ENCODE measurements around the gene ONECUT1. TPM values are rescaled to one million over a fixed set of nuclear protein-coding genes. Genes with fewer than 3 reads are reported as not detected.

Gene ONECUT1
- total RNA-seq, 2 experiments from 2014 or later = 0.15 to 0.25 TPM

DNA sequence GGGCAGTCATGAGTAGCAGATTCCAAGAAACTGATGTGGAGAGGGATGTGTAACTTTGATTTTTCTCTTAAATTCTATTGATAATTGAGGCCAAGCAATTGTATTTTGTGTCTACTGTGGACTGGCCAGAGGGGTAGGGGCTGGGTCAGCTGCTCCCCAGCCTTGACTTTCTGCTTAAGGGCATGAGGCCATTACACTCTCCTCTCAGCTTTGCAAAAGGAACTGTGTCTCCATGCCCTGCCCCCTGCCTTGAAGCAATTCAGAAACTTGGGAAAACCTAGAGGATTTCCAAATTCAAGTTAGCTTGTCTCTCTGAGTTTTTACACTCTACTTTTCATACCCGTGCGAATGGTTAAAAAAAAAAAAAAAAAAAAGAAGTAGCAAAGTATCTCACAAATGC is 38.6 kb downstream of the ONECUT1 start:
- no peak for DNase-seq (ENCODE audit: low spot score)
- BruUV-seq (replicated peaks) = no TSS peak
- TF ChIP-seq, protein P1, sequence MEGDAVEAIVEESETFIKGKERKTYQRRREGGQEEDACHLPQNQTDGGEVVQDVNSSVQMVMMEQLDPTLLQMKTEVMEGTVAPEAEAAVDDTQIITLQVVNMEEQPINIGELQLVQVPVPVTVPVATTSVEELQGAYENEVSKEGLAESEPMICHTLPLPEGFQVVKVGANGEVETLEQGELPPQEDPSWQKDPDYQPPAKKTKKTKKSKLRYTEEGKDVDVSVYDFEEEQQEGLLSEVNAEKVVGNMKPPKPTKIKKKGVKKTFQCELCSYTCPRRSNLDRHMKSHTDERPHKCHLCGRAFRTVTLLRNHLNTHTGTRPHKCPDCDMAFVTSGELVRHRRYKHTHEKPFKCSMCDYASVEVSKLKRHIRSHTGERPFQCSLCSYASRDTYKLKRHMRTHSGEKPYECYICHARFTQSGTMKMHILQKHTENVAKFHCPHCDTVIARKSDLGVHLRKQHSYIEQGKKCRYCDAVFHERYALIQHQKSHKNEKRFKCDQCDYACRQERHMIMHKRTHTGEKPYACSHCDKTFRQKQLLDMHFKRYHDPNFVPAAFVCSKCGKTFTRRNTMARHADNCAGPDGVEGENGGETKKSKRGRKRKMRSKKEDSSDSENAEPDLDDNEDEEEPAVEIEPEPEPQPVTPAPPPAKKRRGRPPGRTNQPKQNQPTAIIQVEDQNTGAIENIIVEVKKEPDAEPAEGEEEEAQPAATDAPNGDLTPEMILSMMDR (conservative IDR thresholded peaks at IDR 0.05; ENCODE audit: low read length) = no peak
- no peak for TF ChIP-seq EZH2phosphoT487 (IDR thresholded peaks at IDR 0.05; ENCODE audit: borderline replicate concordance, low read depth, low read length)
- Histone ChIP-seq H3K79me2 (ENCODE audit: insufficient read depth, low read depth, low read length) (no peaks in the 10 kb centered on the region), H3K9me3 (ENCODE audit: low read length) (no peaks in the 10 kb centered on the region), H3K4me1 (ENCODE audit: insufficient read depth, low read length, poor library complexity, severe bottlenecking) (peaks cover 4% of the 10 kb centered on the region), H3K9me2 (ENCODE audit: insufficient read depth, low read length) (no peaks in the 10 kb centered on the region), H3K27ac (ENCODE audit: low read depth, low read length, poor library complexity, severe bottlenecking) (no peak overlapping the region), H3K4me2 (ENCODE audit: low read length) (no peak overlapping the region), H3K4me3 (ENCODE audit: low read depth, low read length, poor library complexity, severe bottlenecking) (no peak overlapping the region), H2AFZ (ENCODE audit: low read length) (no peak overlapping the region), H3K36me3 (ENCODE audit: insufficient read depth, low read length) (no peaks in the 10 kb centered on the region), H4K20me1 (ENCODE audit: insufficient read depth, low read length) (no peaks in the 10 kb centered on the region)
- intact Hi-C loops (cut with micrococcal nuclease; ENCODE audit: unreplicated experiment) = no loop called here
- POLR2A ChIA-PET = interaction anchor here (0.6 kb wide), 2 partner anchors 196 to 510 kb away, joined by 4 read pairs; no protein-coding TSS in a partner anchor
- CTCF ChIA-PET (ENCODE audit: unreplicated experiment) = no interaction called here

GRCh38 chr15:52749258-52749657 is 40.9 kb downstream of the ONECUT1 start:
- DNase-seq (ENCODE audit: low spot score) = peak; percentile 13
- Histone ChIP-seq H3K9me2 (ENCODE audit: insufficient read depth, low read length) (no peaks in the 10 kb centered on the region), H3K36me3 (ENCODE audit: insufficient read depth, low read length) (no peaks in the 10 kb centered on the region), H3K4me1 (ENCODE audit: insufficient read depth, low read length, poor library complexity, severe bottlenecking) (peaks cover 4% of the 10 kb centered on the region), H3K4me2 (ENCODE audit: low read length) (no peak overlapping the region), H3K9me3 (ENCODE audit: low read length) (no peaks in the 10 kb centered on the region), H4K20me1 (ENCODE audit: insufficient read depth, low read length) (no peaks in the 10 kb centered on the region), H3K4me3 (ENCODE audit: low read depth, low read length, poor library complexity, severe bottlenecking) (no peak overlapping the region), H3K79me2 (ENCODE audit: insufficient read depth, low read depth, low read length) (no peaks in the 10 kb centered on the region), H2AFZ (ENCODE audit: low read length) (no peak overlapping the region), H3K27ac (ENCODE audit: low read depth, low read length, poor library complexity, severe bottlenecking) (no peak overlapping the region)
- TF ChIP-seq, protein P1 (conservative IDR thresholded peaks at IDR 0.05; ENCODE audit: low read length) = no peak
- TF ChIP-seq EZH2phosphoT487 (IDR thresholded peaks at IDR 0.05; ENCODE audit: borderline replicate concordance, low read depth, low read length) = no peak
- BruUV-seq (replicated peaks) = no TSS peak
- intact Hi-C loops (cut with micrococcal nuclease; ENCODE audit: unreplicated experiment) = no loop called here
- ChIA-PET POLR2A (interaction anchor here (0.7 to 1.3 kb wide), 4 partner anchors 9 to 490 kb away, joined by 3 to 7 read pairs (median 6); no protein-coding TSS in a partner anchor), CTCF (ENCODE audit: unreplicated experiment) (no interaction called here)

DNA sequence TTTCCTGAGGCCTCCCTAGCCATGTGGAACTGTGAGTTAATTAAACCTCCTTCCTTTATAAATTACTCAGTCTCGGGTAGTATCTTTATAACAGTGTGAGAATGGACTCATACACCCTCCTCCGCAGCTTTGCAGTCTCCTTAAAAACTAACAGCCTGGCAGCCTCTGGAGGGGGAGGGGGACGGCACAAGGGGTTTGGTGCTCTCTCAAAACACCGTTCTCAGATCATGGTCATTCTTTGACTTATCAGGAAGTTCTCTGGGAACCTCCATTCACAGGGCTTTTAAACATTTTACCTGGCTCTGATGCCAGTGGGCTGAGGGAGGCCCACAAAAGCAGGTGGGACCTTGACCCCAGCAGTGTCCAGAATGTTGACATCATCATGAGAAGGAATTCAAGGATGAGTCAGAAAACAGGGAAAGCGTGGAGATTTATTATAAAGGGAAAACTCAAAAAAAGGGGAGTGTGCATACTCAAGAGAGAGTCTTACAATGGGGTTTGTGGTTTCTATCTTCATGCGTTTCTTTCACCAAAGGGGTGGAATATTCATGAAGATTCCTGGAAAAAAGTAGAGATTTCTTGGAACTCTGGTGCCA is 43.9 kb downstream of the ONECUT1 start:
- no peak overlapping the region for H3K4me3 ChIP-seq (ENCODE audit: low read depth, low read length, poor library complexity, severe bottlenecking)
- H3K79me2 ChIP-seq (ENCODE audit: insufficient read depth, low read depth, low read length) = no peaks in the 10 kb centered on the region
- TF ChIP-seq, protein P1 (conservative IDR thresholded peaks at IDR 0.05; ENCODE audit: low read length) = no peak
- TF ChIP-seq EZH2phosphoT487 (IDR thresholded peaks at IDR 0.05; ENCODE audit: borderline replicate concordance, low read depth, low read length) = no peak
- DNase-seq (ENCODE audit: low spot score) = no peak
- no peaks in the 10 kb centered on the region for H3K9me3 ChIP-seq (ENCODE audit: low read length)
- BruUV-seq (replicated peaks) = no TSS peak
- H2AFZ ChIP-seq (ENCODE audit: low read length) = no peak overlapping the region
- no peaks in the 10 kb centered on the region for H3K9me2 ChIP-seq (ENCODE audit: insufficient read depth, low read length)
- no peak overlapping the region for H3K4me2 ChIP-seq (ENCODE audit: low read length)
- peaks cover 4% of the 10 kb centered on the region for H3K4me1 ChIP-seq (ENCODE audit: insufficient read depth, low read length, poor library complexity, severe bottlenecking)
- no peaks in the 10 kb centered on the region for H3K36me3 ChIP-seq (ENCODE audit: insufficient read depth, low read length)
- H3K27ac ChIP-seq (ENCODE audit: low read depth, low read length, poor library complexity, severe bottlenecking) = no peak overlapping the region
- ChIA-PET CTCF (ENCODE audit: unreplicated experiment) (no interaction called here), POLR2A (no interaction called here)
- H4K20me1 ChIP-seq (ENCODE audit: insufficient read depth, low read length) = no peaks in the 10 kb centered on the region
- intact Hi-C loops (cut with micrococcal nuclease; ENCODE audit: unreplicated experiment) = no loop called here

All from OCI-LY7 (cell line).